Cardiac fibroblast (primary cell): ENCODE results near the gene STK24.

Experiments used
- DNase-seq, 2 donors: peaks; one replicate each; pipeline versions ENCODE4 v3.0.0 to v3.0.0-alpha.2; 2010; ENCODE audit warnings: low read depth in 2 of 2
- H3K4me3 ChIP-seq, 2 donors: replicated peaks in 1 of 2; 1 replicate in 1 of 2; 2 replicates in 1 of 2; pipeline ENCODE4 v1.5.1; 2011; ENCODE audit warnings: low read depth in 2 of 2, low read length in 2 of 2, mild to moderate bottlenecking in 2 of 2, moderate library complexity in 1 of 2
- CTCF ChIP-seq: IDR thresholded peaks from one replicate; pipeline ENCODE4 v1.5.1; 2011; ENCODE audit warnings: low read depth, mild to moderate bottlenecking, low read length, inconsistent platforms

The STK24 gene

GRCh38 chr13:98440390-98441055 is 136.4 kb downstream of the STK24 start:
- no peak for DNase-seq
- H3K4me3 ChIP-seq, result no peak overlapping the region
- TF ChIP-seq CTCF, result no peak

- no peak overlapping the region for H3K4me3 ChIP-seq
- DNase-seq, result no peak
- TF ChIP-seq CTCF, result no peak
These were observed 137.0 kb downstream of the STK24 start for GRCh38 chr13:98439896-98440295.

GRCh38 chr13:98439126-98439828 is 137.6 kb downstream of the STK24 start:
- DNase-seq, result no peak
- no peak overlapping the region for H3K4me3 ChIP-seq
- TF ChIP-seq CTCF, result no peak

GRCh38 chr13:98438246-98439125 is 138.4 kb downstream of the STK24 start:
- no peak for DNase-seq
- TF ChIP-seq CTCF, result no peak

GRCh38 chr13:98436233-98436910 is 140.5 kb downstream of the STK24 start:
- no peak for TF ChIP-seq CTCF
- DNase-seq, result no peak
- H3K4me3 ChIP-seq, result no peak overlapping the region

More at GRCh38 chr13:98438246-98439125, 138.4 kb downstream of the STK24 start:
- H3K4me3 ChIP-seq, result no peak overlapping the region

GRCh38 chr13:98435376-98435775 is 141.5 kb downstream of the STK24 start:
- TF ChIP-seq CTCF, result no peak
- DNase-seq, result no peak
- H3K4me3 ChIP-seq, result no peak overlapping the region
